Activated CD4-positive, alpha-beta T cell treated with anti-CD3 and anti-CD28 coated beads for 48 hours (primary cell): ENCODE results near the gene CMTM4.
"Not testable (repeated sequence)": the region's sequence is repeated elsewhere in the genome, so short reads cannot be mapped to it uniquely, and the experiment has no call there.

Experiments
- DNase-seq: peaks from one replicate; pipeline ENCODE4 v3.0.0-alpha.2; 2020

CMTM4 gene

GRCh38 chr16:66668777-66669444 is 27.6 kb downstream of the CMTM4 start:
- no peak for DNase-seq

- no peak for DNase-seq
These were observed 28.6 kb downstream of the CMTM4 start for GRCh38 chr16:66667944-66668343.

- DNase-seq = no peak
These were observed 33.9 kb downstream of the CMTM4 start for GRCh38 chr16:66662445-66663194.

- DNase-seq = not testable (repeated sequence)
These were observed 34.7 kb downstream of the CMTM4 start for GRCh38 chr16:66661671-66662346.

GRCh38 chr16:66661210-66661560 is 35.4 kb downstream of the CMTM4 start:
- no peak for DNase-seq

- no peak for DNase-seq
These were observed 35.9 kb downstream of the CMTM4 start for GRCh38 chr16:66660422-66661209.

- DNase-seq = no peak
These were observed 37.7 kb downstream of the CMTM4 start for GRCh38 chr16:66658860-66659190.

GRCh38 chr16:66658143-66658859 is 38.2 kb downstream of the CMTM4 start:
- no peak for DNase-seq

- no peak for DNase-seq
These were observed 40.0 kb downstream of the CMTM4 start for GRCh38 chr16:66656547-66656946.

GRCh38 chr16:66653581-66654350 is 42.8 kb downstream of the CMTM4 start:
- DNase-seq = no peak

GRCh38 chr16:66652661-66653360 is 43.7 kb downstream of the CMTM4 start:
- no peak for DNase-seq

- DNase-seq = no peak
These were observed 44.6 kb downstream of the CMTM4 start for GRCh38 chr16:66651965-66652364.

- DNase-seq = no peak
These were observed 45.1 kb downstream of the CMTM4 start for GRCh38 chr16:66651474-66651765.

- peak; percentile 88 for DNase-seq
These were observed 45.7 kb downstream of the CMTM4 start for GRCh38 chr16:66650707-66651473.

GRCh38 chr16:66649636-66650205 is 46.8 kb downstream of the CMTM4 start:
- no peak for DNase-seq

- no peak for DNase-seq
These were observed 47.4 kb downstream of the CMTM4 start for GRCh38 chr16:66649167-66649566.

GRCh38 chr16:66647866-66648265 is 48.7 kb downstream of the CMTM4 start:
- no peak for DNase-seq

GRCh38 chr16:66641387-66641786 is 55.2 kb downstream of the CMTM4 start:
- DNase-seq = no peak

- no peak for DNase-seq
These were observed 55.7 kb downstream of the CMTM4 start for GRCh38 chr16:66640724-66641314.
